K562 (cell line): ENCODE measurements around the gene CBL. TPM values are rescaled to one million over a fixed set of nuclear protein-coding genes. Genes with fewer than 3 reads are reported as not detected.

Experiments
- ATF1 ChIP-seq, 2 experiments: fragments of 450-650 bp in 1 of 2; IDR thresholded peaks; 2 replicates each; pipeline ENCODE4 v1.6.1; 2016; ENCODE audit warnings: missing compliant biosample characterization in 1 of 2, missing genetic modification characterization in 1 of 2
- BCL6 ChIP-seq: fragments of 250-450 bp; sonication (Bioruptor Pico); IDR thresholded peaks from 2 replicates; pipeline ENCODE4 v1.4.0; 2020
- CEBPG ChIP-seq, 3 experiments: fragments of 200-800 bp in 1 of 3; sonication (Bioruptor generic) in 1 of 3; sonication (generic) in 1 of 3; formaldehyde crosslinking in 1 of 3; IDR thresholded peaks in 2 of 3; conservative IDR thresholded peaks in 1 of 3; 2 replicates each; pipeline versions ENCODE4 v1.6.1 to v1.8.0; 2016 to 2022; ENCODE audit warnings: missing compliant biosample characterization in 2 of 3, missing genetic modification characterization in 2 of 3, mild to moderate bottlenecking in 1 of 3, missing genetic modification reagents in 1 of 3
- DMBX1 ChIP-seq: fragments of 250-450 bp; sonication (Bioruptor Pico); IDR thresholded peaks from 2 replicates; pipeline ENCODE4 v1.8.0; 2022; ENCODE audit warnings: inconsistent platforms, mild to moderate bottlenecking, moderate library complexity, borderline replicate concordance
- IRF2 ChIP-seq: sonication (generic); formaldehyde crosslinking; IDR thresholded peaks from 2 replicates; pipeline ENCODE4 v1.8.1; 2022; ENCODE audit warnings: mild to moderate bottlenecking, missing genetic modification reagents
- NFXL1 ChIP-seq: fragments of 450-650 bp; formaldehyde crosslinking; IDR thresholded peaks from 2 replicates; pipeline ENCODE4 v1.4.0; 2021; ENCODE audit warnings: mild to moderate bottlenecking
- NFYB ChIP-seq: IDR thresholded peaks from 2 replicates; pipeline ENCODE4 v1.6.1; 2011; ENCODE audit warnings: mild to moderate bottlenecking, moderate library complexity; ENCODE audit not compliant: insufficient read length; ENCODE audit errors: extremely low read depth
- POLR2G ChIP-seq: fragments of 200-400 bp; formaldehyde crosslinking; IDR thresholded peaks from 2 replicates; pipeline ENCODE4 v1.6.1; 2017; ENCODE audit warnings: low read depth, mild to moderate bottlenecking, antibody characterized with exemption, low read length, moderate library complexity
- PTTG1 ChIP-seq: fragments of 450-650 bp; IDR thresholded peaks from 2 replicates; pipeline ENCODE4 v1.6.1; 2016; ENCODE audit warnings: low read depth, mild to moderate bottlenecking, missing genetic modification characterization, missing compliant biosample characterization
- RBM17 ChIP-seq: fragments of 200-400 bp; formaldehyde crosslinking; IDR thresholded peaks from 2 replicates; pipeline ENCODE4 v1.6.1; 2017; ENCODE audit warnings: low read depth, mild to moderate bottlenecking, low read length, borderline replicate concordance
- SMAD4 ChIP-seq: fragments of 250-450 bp; sonication (Bioruptor Pico); conservative IDR thresholded peaks from 2 replicates; pipeline ENCODE4 v1.8.0; 2021; ENCODE audit warnings: inconsistent platforms, mild to moderate bottlenecking, moderate library complexity
- SMARCB1 ChIP-seq: IDR thresholded peaks from 2 replicates; pipeline ENCODE4 v1.6.1; 2011; ENCODE audit warnings: improper control_type of control experiment, low read depth; ENCODE audit not compliant: insufficient read length
- XRCC4 ChIP-seq: IDR thresholded peaks from one replicate; pipeline ENCODE4 v1.6.1; 2011; ENCODE audit not compliant: insufficient read depth, insufficient read length; ENCODE audit errors: extremely low read depth
- ZNF12 ChIP-seq: sonication (generic); formaldehyde crosslinking; IDR thresholded peaks from 2 replicates; pipeline ENCODE4 v1.4.0; 2020; ENCODE audit warnings: mild to moderate bottlenecking, missing genetic modification reagents
- ZNF146 ChIP-seq: IDR thresholded peaks from one replicate; pipeline ENCODE4 v1.6.1; 2018; ENCODE audit warnings: missing compliant biosample characterization; ENCODE audit not compliant: unreplicated experiment
- ZNF253 ChIP-seq: fragments of 250-450 bp; sonication (Bioruptor Pico); conservative IDR thresholded peaks from 2 replicates; pipeline ENCODE4 v1.6.1; 2021; ENCODE audit warnings: mild to moderate bottlenecking
- ZNF561 ChIP-seq: fragments of 450-650 bp; formaldehyde crosslinking; conservative IDR thresholded peaks from 2 replicates; pipeline ENCODE4 v1.4.0; 2020; ENCODE audit warnings: mild to moderate bottlenecking, moderate library complexity
- ZNF668 ChIP-seq: fragments of 250-450 bp; sonication (Bioruptor Pico); IDR thresholded peaks from 2 replicates; pipeline ENCODE4 v1.8.0; 2022; ENCODE audit warnings: mild to moderate bottlenecking, inconsistent platforms
- ZNF707 ChIP-seq: fragments of 250-450 bp; sonication (Bioruptor Pico); conservative IDR thresholded peaks from 2 replicates; pipeline ENCODE4 v1.8.0; 2022; ENCODE audit warnings: inconsistent platforms, mild to moderate bottlenecking, moderate library complexity
- ZNF778 ChIP-seq: fragments of 450-650 bp; formaldehyde crosslinking; IDR thresholded peaks from 2 replicates; pipeline ENCODE4 v1.4.0; 2020; ENCODE audit warnings: mild to moderate bottlenecking, moderate library complexity
- polyA plus RNA-seq, 8 experiments: library from polyadenylated mRNA; depleted of rRNA in 4 of 8; stranded (reverse) in 5 of 8; unstranded in 3 of 8; fragments of >200 nt; fragmentation: Nextera tagmentation in 2 of 8; fragmentation: Illumina TruSeq in 1 of 8; extraction: Ambion mirVana in 2 of 8; extraction: Trizol in 1 of 8; gene quantifications; 2 replicates each; pipeline versions ENCODE4 v1.2.1 to v1.2.3, GENCODE V29; 2011 to 2014; ENCODE audit warnings: inconsistent platforms in 1 of 8, missing spikeins in 1 of 8
- total RNA-seq, 7 experiments: library from RNA; depleted of rRNA in 6 of 7; stranded (reverse); fragments of >200 nt in 6 of 7; fragmentation: Illumina TruSeq in 2 of 7; extraction: Trizol in 2 of 7; gene quantifications; 2 replicates each; pipeline versions ENCODE4 v1.2.1 to v1.2.3, GENCODE V29; 2011 to 2021; ENCODE audit warnings: low replicate concordance in 1 of 7
- TF ChIP-seq, protein P1 (sequence below), 3 experiments: fragments of 200-800 bp in 1 of 3; fragments of 250-450 bp in 1 of 3; fragments of 450-650 bp in 1 of 3; sonication (Bioruptor Pico) in 1 of 3; sonication (Bioruptor generic) in 1 of 3; formaldehyde crosslinking in 1 of 3; IDR thresholded peaks; 2 replicates each; pipeline versions ENCODE4 v1.6.1 to v1.8.0; 2016 to 2022; ENCODE audit warnings: mild to moderate bottlenecking in 2 of 3, missing genetic modification characterization in 2 of 3, missing compliant biosample characterization in 1 of 3, moderate library complexity in 1 of 3
- TF ChIP-seq, protein P2 (sequence below): conservative IDR thresholded peaks from 2 replicates; pipeline ENCODE4 v1.6.1; 2011; ENCODE audit warnings: low read depth, mild to moderate bottlenecking, low read length; ENCODE audit not compliant: control insufficient read depth

CBL gene
- total and polyA plus RNA-seq, 9 of the 15 experiments (the other 6 are each of a cell fraction or from before 2014, with no cell fraction given) = 3.2 to 24.9 (median 9.9) TPM

DNA sequence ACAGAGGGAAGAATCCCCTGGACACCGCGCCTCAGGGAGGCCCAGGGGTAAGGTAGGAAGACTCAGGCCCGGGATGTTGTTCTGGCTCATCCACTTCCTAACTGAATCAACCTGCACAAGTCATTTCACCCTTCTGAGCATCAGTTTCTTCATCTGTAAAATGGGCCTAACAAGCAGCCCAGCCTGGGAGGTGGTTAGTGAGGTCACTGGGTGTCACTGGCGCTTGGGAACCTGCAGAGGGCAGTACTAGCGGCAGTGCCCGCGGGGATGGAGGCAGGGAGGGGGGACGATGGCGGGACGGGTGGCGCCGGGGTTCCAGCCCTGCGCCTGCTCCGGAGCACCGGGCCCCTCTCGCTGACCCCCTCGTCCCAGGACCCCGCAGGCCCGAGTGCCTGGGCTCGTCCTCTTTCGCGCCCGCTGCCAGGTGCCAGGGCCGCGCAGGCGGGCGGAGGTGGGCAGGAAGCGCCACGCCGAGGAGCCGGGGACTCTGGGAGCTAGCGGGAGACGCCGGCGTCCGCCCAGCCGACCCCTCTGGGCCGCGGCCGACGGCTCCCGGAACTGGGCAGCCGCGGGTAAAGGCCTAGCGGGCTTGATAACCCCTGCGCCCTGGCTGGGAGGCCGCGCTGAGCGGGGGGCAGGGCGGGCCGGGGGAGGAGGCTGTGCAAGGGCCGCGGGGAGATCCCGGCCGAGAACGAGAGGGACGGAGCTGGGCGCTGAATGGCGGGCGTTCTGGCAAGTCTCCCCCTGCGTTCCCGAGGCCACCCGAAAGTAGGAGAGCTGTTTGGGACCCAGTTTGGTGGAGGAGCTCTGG, 37.5 kb upstream of the CBL start, which contains the start of gene NLRX1 (continued):
- TF ChIP-seq SMARCB1 = no peak
- TF ChIP-seq DMBX1 (CRISPR knock-in tag) = no peak
- TF ChIP-seq, protein P1, sequence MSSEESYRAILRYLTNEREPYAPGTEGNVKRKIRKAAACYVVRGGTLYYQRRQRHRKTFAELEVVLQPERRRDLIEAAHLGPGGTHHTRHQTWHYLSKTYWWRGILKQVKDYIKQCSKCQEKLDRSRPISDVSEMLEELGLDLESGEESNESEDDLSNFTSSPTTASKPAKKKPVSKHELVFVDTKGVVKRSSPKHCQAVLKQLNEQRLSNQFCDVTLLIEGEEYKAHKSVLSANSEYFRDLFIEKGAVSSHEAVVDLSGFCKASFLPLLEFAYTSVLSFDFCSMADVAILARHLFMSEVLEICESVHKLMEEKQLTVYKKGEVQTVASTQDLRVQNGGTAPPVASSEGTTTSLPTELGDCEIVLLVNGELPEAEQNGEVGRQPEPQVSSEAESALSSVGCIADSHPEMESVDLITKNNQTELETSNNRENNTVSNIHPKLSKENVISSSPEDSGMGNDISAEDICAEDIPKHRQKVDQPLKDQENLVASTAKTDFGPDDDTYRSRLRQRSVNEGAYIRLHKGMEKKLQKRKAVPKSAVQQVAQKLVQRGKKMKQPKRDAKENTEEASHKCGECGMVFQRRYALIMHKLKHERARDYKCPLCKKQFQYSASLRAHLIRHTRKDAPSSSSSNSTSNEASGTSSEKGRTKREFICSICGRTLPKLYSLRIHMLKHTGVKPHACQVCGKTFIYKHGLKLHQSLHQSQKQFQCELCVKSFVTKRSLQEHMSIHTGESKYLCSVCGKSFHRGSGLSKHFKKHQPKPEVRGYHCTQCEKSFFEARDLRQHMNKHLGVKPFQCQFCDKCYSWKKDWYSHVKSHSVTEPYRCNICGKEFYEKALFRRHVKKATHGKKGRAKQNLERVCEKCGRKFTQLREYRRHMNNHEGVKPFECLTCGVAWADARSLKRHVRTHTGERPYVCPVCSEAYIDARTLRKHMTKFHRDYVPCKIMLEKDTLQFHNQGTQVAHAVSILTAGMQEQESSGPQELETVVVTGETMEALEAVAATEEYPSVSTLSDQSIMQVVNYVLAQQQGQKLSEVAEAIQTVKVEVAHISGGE (CRISPR knock-in tag; IDR thresholded peaks at IDR 0.05) = 0 out of 6 replicates have a peak, but pooled peaks of 1 of the 3 experiments have one; percentile 22
- no peak for TF ChIP-seq ZNF668 (CRISPR knock-in tag)
- no peak for TF ChIP-seq ZNF707 (CRISPR knock-in tag)
- TF ChIP-seq ZNF253 = no peak
- no peak for TF ChIP-seq ZNF12 (CRISPR knock-in tag)
- no peak for TF ChIP-seq NFXL1 (CRISPR knock-in tag)
- no peak for TF ChIP-seq PTTG1 (tag)
- TF ChIP-seq ZNF561 (CRISPR knock-in tag) = no peak
- no peak for TF ChIP-seq ZNF146 (CRISPR knock-in tag)
- TF ChIP-seq CEBPG (CRISPR knock-in tag; IDR thresholded peaks at IDR 0.05) = no peak
- no peak for TF ChIP-seq CEBPG (tag; conservative IDR thresholded peaks at IDR 0.05 in 1 of 2, IDR thresholded peaks at IDR 0.05 in 1 of 2)
- TF ChIP-seq SMAD4 (CRISPR knock-in tag) = 0 out of 2 replicates have a peak, but pooled peaks have one; percentile 7
- TF ChIP-seq XRCC4 = no peak
- TF ChIP-seq POLR2G = peak; percentile 77
- 0 out of 2 replicates have a peak, but pooled peaks have one; percentile 7 for TF ChIP-seq ATF1 (CRISPR knock-in tag; IDR thresholded peaks at IDR 0.05)
- peak; percentile 65; the same call in 1 of the 2 replicates for TF ChIP-seq ATF1 (tag; IDR thresholded peaks at IDR 0.05)
- TF ChIP-seq RBM17 = no peak
- TF ChIP-seq BCL6 = no peak
- TF ChIP-seq NFYB = no peak
- TF ChIP-seq ZNF778 (CRISPR knock-in tag) = no peak
- TF ChIP-seq, protein P2, sequence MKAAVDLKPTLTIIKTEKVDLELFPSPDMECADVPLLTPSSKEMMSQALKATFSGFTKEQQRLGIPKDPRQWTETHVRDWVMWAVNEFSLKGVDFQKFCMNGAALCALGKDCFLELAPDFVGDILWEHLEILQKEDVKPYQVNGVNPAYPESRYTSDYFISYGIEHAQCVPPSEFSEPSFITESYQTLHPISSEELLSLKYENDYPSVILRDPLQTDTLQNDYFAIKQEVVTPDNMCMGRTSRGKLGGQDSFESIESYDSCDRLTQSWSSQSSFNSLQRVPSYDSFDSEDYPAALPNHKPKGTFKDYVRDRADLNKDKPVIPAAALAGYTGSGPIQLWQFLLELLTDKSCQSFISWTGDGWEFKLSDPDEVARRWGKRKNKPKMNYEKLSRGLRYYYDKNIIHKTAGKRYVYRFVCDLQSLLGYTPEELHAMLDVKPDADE = no peak
- no peak for TF ChIP-seq IRF2 (CRISPR knock-in tag)
